Neuronal stem cell (in vitro differentiated cells): Measurements from ENCODE around the gene RNF212.
"Not testable (repeated sequence)": the region's sequence is repeated elsewhere in the genome, so short reads cannot be mapped to it uniquely, and the experiment has no call there.

ENCODE experiments used
- DNase-seq: peaks from one replicate; pipeline ENCODE4 v3.0.0-alpha.2; 2013; ENCODE audit warnings: low spot score
- H2AFZ ChIP-seq: one replicate; pipeline ENCODE4 v1.6.1; 2013; ENCODE audit warnings: mild to moderate bottlenecking, low read length, inconsistent platforms
- H2AK5ac ChIP-seq: 2 replicates; pipeline ENCODE4 v1.6.1; 2013; ENCODE audit warnings: low read depth, mild to moderate bottlenecking, inconsistent platforms, low read length, moderate library complexity, mixed read lengths
- H2BK120ac ChIP-seq: 2 replicates; pipeline ENCODE4 v1.6.1; 2013; ENCODE audit warnings: low read depth, mild to moderate bottlenecking, inconsistent platforms, low read length, moderate library complexity, mixed read lengths
- H2BK12ac ChIP-seq: one replicate; pipeline ENCODE4 v1.6.1; 2013; ENCODE audit warnings: low read length, inconsistent platforms
- H2BK15ac ChIP-seq: 2 replicates; pipeline ENCODE4 v1.6.1; 2013; ENCODE audit warnings: mild to moderate bottlenecking, low read length, inconsistent platforms, mixed read lengths
- H2BK5ac ChIP-seq: one replicate; pipeline ENCODE4 v1.6.1; 2013; ENCODE audit warnings: inconsistent platforms, mild to moderate bottlenecking, low read length, moderate library complexity
- H3K14ac ChIP-seq: one replicate; pipeline ENCODE4 v1.6.1; 2013; ENCODE audit warnings: low read length, inconsistent platforms
- H3K18ac ChIP-seq: 2 replicates; pipeline ENCODE4 v1.6.1; 2013; ENCODE audit warnings: low read length, inconsistent platforms
- H3K23ac ChIP-seq: 2 replicates; pipeline ENCODE4 v1.6.1; 2013; ENCODE audit warnings: low read depth, mild to moderate bottlenecking, mixed read lengths, low read length, inconsistent platforms; ENCODE audit not compliant: poor library complexity
- H3K27ac ChIP-seq: replicated peaks from 3 replicates; pipeline ENCODE4 v1.5.1; 2013; ENCODE audit warnings: low read length, inconsistent platforms
- H3K27me3 ChIP-seq, 3 experiments: 2 replicates each; pipeline ENCODE4 v1.6.1; 2013; ENCODE audit warnings: low read length in 3 of 3, mild to moderate bottlenecking in 2 of 3, inconsistent platforms in 1 of 3, low read depth in 1 of 3, mixed read lengths in 1 of 3, moderate library complexity in 1 of 3; ENCODE audit not compliant: control insufficient read depth in 3 of 3, insufficient read depth in 3 of 3
- H3K36me3 ChIP-seq, 2 donors: replicated peaks in 1 of 2; 2 replicates each; pipeline ENCODE4 v1.6.1; 2013; ENCODE audit warnings: low read length in 2 of 2; ENCODE audit not compliant: control insufficient read depth in 2 of 2, insufficient read depth in 2 of 2
- H3K4ac ChIP-seq: 2 replicates; pipeline ENCODE4 v1.6.1; 2013; ENCODE audit warnings: inconsistent platforms, mild to moderate bottlenecking, low read length, moderate library complexity
- H3K4me1 ChIP-seq, 2 donors: 1 replicate in 1 of 2; 2 replicates in 1 of 2; pipeline ENCODE4 v1.6.1; 2013; ENCODE audit warnings: low read length in 2 of 2, low read depth in 1 of 2; ENCODE audit not compliant: control insufficient read depth in 2 of 2, insufficient read depth in 1 of 2
- H3K4me2 ChIP-seq: one replicate; pipeline ENCODE4 v1.6.1; 2013; ENCODE audit warnings: mild to moderate bottlenecking, low read length, inconsistent platforms; ENCODE audit not compliant: insufficient read depth, poor library complexity, severe bottlenecking
- H3K4me3 ChIP-seq, 2 donors: 2 replicates each; pipeline ENCODE4 v1.5.1; 2013; ENCODE audit warnings: low read length in 2 of 2, mild to moderate bottlenecking in 2 of 2, inconsistent platforms in 1 of 2, moderate library complexity in 1 of 2
- H3K79me1 ChIP-seq: one replicate; pipeline ENCODE4 v1.6.1; 2013; ENCODE audit warnings: low read depth, mild to moderate bottlenecking, inconsistent platforms, low read length, moderate library complexity
- H3K9ac ChIP-seq: one replicate; pipeline ENCODE4 v1.6.1; 2013; ENCODE audit warnings: mild to moderate bottlenecking, low read depth, low read length, inconsistent platforms; ENCODE audit not compliant: poor library complexity
- H3K9me3 ChIP-seq, 2 donors: replicated peaks in 1 of 2; 2 replicates each; pipeline versions ENCODE3 to v1.6.1; 2013; ENCODE audit warnings: low read length in 2 of 2, mild to moderate bottlenecking in 2 of 2, inconsistent platforms in 1 of 2, low read depth in 1 of 2, mixed read lengths in 1 of 2, moderate library complexity in 1 of 2; ENCODE audit not compliant: control insufficient read depth in 2 of 2, insufficient read depth in 1 of 2
- H4K8ac ChIP-seq: one replicate; pipeline ENCODE4 v1.6.1; 2013; ENCODE audit warnings: low read depth, mild to moderate bottlenecking, inconsistent platforms, low read length, moderate library complexity
- H4K91ac ChIP-seq: one replicate; pipeline ENCODE4 v1.6.1; 2013; ENCODE audit warnings: low read length, low read depth, mild to moderate bottlenecking, inconsistent platforms; ENCODE audit not compliant: poor library complexity
- WGBS, 2 donors: extraction: QIAGEN DNeasy Blood & Tissue Kit; methylation state at CpG; one replicate each; pipeline ENCODE4 v1.1.7; 2013; ENCODE audit warnings: missing lambda C conversion rate in 2 of 2, mixed read lengths in 1 of 2; ENCODE audit not compliant: insufficient read length in 2 of 2, insufficient replicate concordance in 1 of 2; ENCODE audit errors: extremely low coverage in 2 of 2; 5-methylcytosine and 5-hydroxymethylcytosine counted together

RNF212 gene

GRCh38 chr4:1047976-1048772 lies 65.2 kb downstream of the RNF212 start:
- peak overlapping the region; percentile 14 for H4K91ac ChIP-seq
- H3K79me1 ChIP-seq, result no peaks in the 10 kb centered on the region
- no peak overlapping the region for H3K4me3 ChIP-seq
- H3K36me3 ChIP-seq, result no peaks in the 10 kb centered on the region
- H2BK5ac ChIP-seq, result peak overlapping the region; percentile 91
- peak overlapping the region; percentile 99 for H2BK15ac ChIP-seq
- H3K14ac ChIP-seq, result no peak overlapping the region
- H3K27ac ChIP-seq, result no peak overlapping the region
- H3K4ac ChIP-seq, result no peak overlapping the region
- peaks cover 0 to 24% (median 6%) of the 10 kb centered on the region in 3 experiments for H3K27me3 ChIP-seq
- H3K9ac ChIP-seq, result peak overlapping the region; percentile 30
- no peak for DNase-seq
- peak overlapping the region; percentile 85 for H2BK12ac ChIP-seq
- peak overlapping the region; percentile 54 for H3K18ac ChIP-seq
- H3K23ac ChIP-seq, result peak overlapping the region; percentile 29
- WGBS, 2 donors, result no CpG with 5 or more reads among the region's 34 CpGs
- H3K4me1 ChIP-seq, result peaks cover 14 to 29% of the 10 kb centered on the region in 2 donors
- no peak overlapping the region for H4K8ac ChIP-seq
- H2BK120ac ChIP-seq, result no peak overlapping the region
- H2AFZ ChIP-seq, result no peak overlapping the region
- H2AK5ac ChIP-seq, result peak overlapping the region; percentile 98
- peaks cover 4 to 5% of the 10 kb centered on the region in 2 donors for H3K9me3 ChIP-seq
- no peak overlapping the region for H3K4me2 ChIP-seq

- H3K27me3 ChIP-seq, result peaks cover 0 to 16% (median 3%) of the 10 kb centered on the region in 3 experiments
- H3K18ac ChIP-seq, result peak overlapping the region; percentile 91
- WGBS, 2 donors, result no CpG with 5 or more reads among the region's 41 CpGs
- no peak overlapping the region for H3K4me2 ChIP-seq
- peak overlapping the region; percentile 75 for H2BK120ac ChIP-seq
- H3K14ac ChIP-seq, result peak overlapping the region; percentile 8
- H2AFZ ChIP-seq, result no peak overlapping the region
- H2BK12ac ChIP-seq, result peak overlapping the region; percentile 66
- peak overlapping the region; percentile 91 for H2BK5ac ChIP-seq
- H4K8ac ChIP-seq, result no peak overlapping the region
- H3K4me3 ChIP-seq, result peak overlapping the region in 1 of 2 donors; percentile 32
- peak overlapping the region; percentile 99 for H2BK15ac ChIP-seq
- no peak for DNase-seq
- H3K9me3 ChIP-seq, result peaks cover 4 to 5% of the 10 kb centered on the region in 2 donors
- peaks cover 17 to 34% of the 10 kb centered on the region in 2 donors for H3K4me1 ChIP-seq
- no peaks in the 10 kb centered on the region for H3K36me3 ChIP-seq
- H4K91ac ChIP-seq, result peak overlapping the region; percentile 98
- H3K4ac ChIP-seq, result peak overlapping the region; percentile 80
- peaks cover 2% of the 10 kb centered on the region for H3K79me1 ChIP-seq
- peak overlapping the region; percentile 98 for H2AK5ac ChIP-seq
- H3K27ac ChIP-seq, result peak overlapping the region; percentile 52
- peak overlapping the region; percentile 32 for H3K9ac ChIP-seq
- H3K23ac ChIP-seq, result peak overlapping the region; percentile 49
Observed at GRCh38 chr4:1047106-1047975, 66.0 kb downstream of the RNF212 start.

GRCh38 chr4:1046581-1047011 lies 66.8 kb downstream of the RNF212 start:
- not testable (repeated sequence) for H3K23ac ChIP-seq, H2BK120ac ChIP-seq, H3K4me2 ChIP-seq, H3K4me3 ChIP-seq, H2AFZ ChIP-seq, H3K4ac ChIP-seq, H3K36me3 ChIP-seq, H3K9me3 ChIP-seq, H3K14ac ChIP-seq, H3K9ac ChIP-seq, H4K8ac ChIP-seq, H3K79me1 ChIP-seq, H2BK5ac ChIP-seq
- Histone ChIP-seq H3K27me3 (peaks cover 0 to 11% (median 3%) of the 10 kb centered on the region in 3 experiments), H4K91ac (peak overlapping the region; percentile 98), H3K27ac (peak overlapping the region; percentile 52), H2BK15ac (peak overlapping the region; percentile 99), H2AK5ac (peak overlapping the region; percentile 53), H3K4me1 (peaks cover 22 to 38% of the 10 kb centered on the region in 2 donors), H2BK12ac (peak overlapping the region; percentile 22), H3K18ac (peak overlapping the region; percentile 89)
- peak; percentile 63 for DNase-seq
- WGBS, 2 donors, result no CpG with 5 or more reads among the region's 29 CpGs
